Transverse colon (tissue), 4 donors: ENCODE data around the gene ACBD6. TPM values are rescaled to one million over a fixed set of nuclear protein-coding genes. Genes with fewer than 3 reads are reported as not detected.

Experiments
- DNase-seq: peaks from one replicate; pipeline ENCODE4 v3.0.0-alpha.2; 2019
- H3K27ac ChIP-seq, 4 donors: fragments of 200-600 bp; sonication (generic); 2 replicates each; pipeline ENCODE4 v1.5.1; 2016 to 2018; ENCODE audit warnings: inconsistent platforms in 4 of 4
- H3K27me3 ChIP-seq: fragments of 200-600 bp; sonication (generic); 2 replicates; pipeline ENCODE4 v1.5.1; 2017; ENCODE audit warnings: inconsistent platforms
- H3K36me3 ChIP-seq, 4 donors: fragments of 200-600 bp; sonication (generic); 2 replicates each; pipeline ENCODE4 v1.5.1; 2017 to 2019; ENCODE audit warnings: inconsistent platforms in 4 of 4
- H3K4me1 ChIP-seq, 4 donors: fragments of 200-600 bp; sonication (generic); 2 replicates each; pipeline ENCODE4 v1.5.1; 2017 to 2020; ENCODE audit warnings: inconsistent platforms in 4 of 4
- H3K4me3 ChIP-seq, 4 donors: fragments of 200-600 bp; sonication (generic); 1 replicate in 1 of 4; 2 replicates in 3 of 4; pipeline versions ENCODE4 v1.5.1 to v1.6.1; 2017 to 2019; ENCODE audit warnings: inconsistent platforms in 4 of 4
- H3K9me3 ChIP-seq, 2 donors: fragments of 200-600 bp; sonication (generic); 2 replicates each; pipeline ENCODE4 v1.5.1; 2017 to 2019; ENCODE audit warnings: inconsistent platforms in 2 of 2
- EP300 ChIP-seq: sonication (generic); formaldehyde crosslinking; IDR thresholded peaks from one replicate; pipeline ENCODE4 v1.6.1; 2017; ENCODE audit warnings: antibody characterized with exemption, low read depth
- POLR2A ChIP-seq: fragments of 450-650 bp; IDR thresholded peaks from one replicate; pipeline ENCODE4 v1.6.1; 2016; ENCODE audit warnings: antibody characterized with exemption, mild to moderate bottlenecking, moderate library complexity
- POLR2AphosphoS5 ChIP-seq, 3 donors: sonication (generic); formaldehyde crosslinking; IDR thresholded peaks; one replicate each; pipeline ENCODE4 v1.6.1; 2016; ENCODE audit warnings: antibody characterized with exemption in 3 of 3
- WGBS, 2 donors: methylation state at CpG; one replicate each; pipeline ENCODE4 v1.1.5; 2018; ENCODE audit warnings: low coverage in 1 of 2; 5-methylcytosine and 5-hydroxymethylcytosine counted together
- in situ Hi-C, 4 donors: fragments of 200-750 bp; cut with MboI; loops; one replicate each; pipeline versions ENCODE4 v1.15.0 to v1.15.1; 2017; ENCODE audit warnings: low sequenced_read_pairs in 3 of 4, low pct_ligation_motif_present in 1 of 4, low pct_unique_long_range_greater_than_20kb in 1 of 4
- intact Hi-C: fragments of 100-400 bp; cut with DNase I; formaldehyde crosslinking; loops from one replicate; pipeline ENCODE4 v1.15.1; 2023; ENCODE audit warnings: low total_unique reads
- total RNA-seq, 4 donors: library from RNA; depleted of rRNA; stranded (reverse); fragments of >200 nt; gene quantifications; one replicate each; pipeline ENCODE4 v1.1.0, GENCODE V29; 2016
- TF ChIP-seq, protein P1 (sequence below), 5 experiments: fragments of 200-600 bp in 3 of 5; fragments of 450-650 bp in 2 of 5; sonication (generic) in 3 of 5; IDR thresholded peaks; 1 replicate in 2 of 5; 2 replicates in 3 of 5; pipeline ENCODE4 v1.5.1; 2016 to 2017; ENCODE audit warnings: antibody characterized with exemption in 5 of 5, inconsistent platforms in 3 of 5, mild to moderate bottlenecking in 2 of 5, moderate library complexity in 1 of 5

ACBD6 gene
- total RNA-seq, 4 donors from 2014 or later, result 9.7 to 48.4 (median 38.6) TPM

DNA sequence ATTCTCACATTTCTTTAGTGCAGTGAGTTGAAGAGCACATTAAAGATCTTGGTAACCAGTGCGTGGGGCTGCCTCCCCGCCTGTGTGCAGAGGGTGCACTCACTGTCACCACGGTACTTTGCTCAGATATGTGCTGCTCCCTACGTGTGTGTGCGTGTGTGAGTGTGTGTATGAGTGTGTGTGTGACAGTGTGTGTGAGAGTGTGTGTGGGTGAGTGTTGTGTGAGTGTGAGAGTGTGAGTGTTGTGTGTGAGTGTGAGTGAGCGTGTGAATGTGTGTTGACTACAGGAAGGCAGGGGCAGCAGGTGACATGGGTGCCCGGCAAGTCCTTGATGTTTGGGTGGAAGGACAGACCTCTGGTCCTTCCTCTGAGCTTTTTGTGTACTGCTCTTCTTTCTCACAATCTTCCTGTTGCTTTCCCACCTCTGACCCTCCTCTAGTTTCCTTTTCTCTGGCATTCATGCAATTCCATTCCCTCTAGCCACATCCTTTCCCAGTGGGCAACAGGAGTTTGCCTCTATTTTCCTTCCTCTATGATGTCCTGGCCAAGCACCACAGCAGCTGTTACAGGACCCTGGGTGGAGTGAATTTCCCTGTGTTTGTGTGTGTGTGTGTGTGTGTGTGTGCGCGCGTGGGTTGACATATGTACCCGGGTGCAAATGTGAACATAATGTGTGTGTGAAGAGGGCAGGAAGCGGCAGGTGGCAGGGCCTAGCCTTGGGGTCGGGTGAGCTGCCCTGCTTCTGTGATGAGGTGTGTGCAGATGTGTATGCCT lies 252.5 kb downstream of the ACBD6 start:
- Histone ChIP-seq H3K27ac (no peak overlapping the region), H3K27me3 (peaks cover 18% of the 10 kb centered on the region), H3K4me3 (no peak overlapping the region), H3K36me3 (no peaks in the 10 kb centered on the region), H3K9me3 (no peaks in the 10 kb centered on the region), H3K4me1 (peaks cover 0 to 1% (median 0%) of the 10 kb centered on the region in 4 donors)
- TF ChIP-seq POLR2AphosphoS5 (IDR thresholded peaks at IDR 0.05) (no peak), POLR2A (no peak), EP300 (no peak)
- TF ChIP-seq, protein P1, sequence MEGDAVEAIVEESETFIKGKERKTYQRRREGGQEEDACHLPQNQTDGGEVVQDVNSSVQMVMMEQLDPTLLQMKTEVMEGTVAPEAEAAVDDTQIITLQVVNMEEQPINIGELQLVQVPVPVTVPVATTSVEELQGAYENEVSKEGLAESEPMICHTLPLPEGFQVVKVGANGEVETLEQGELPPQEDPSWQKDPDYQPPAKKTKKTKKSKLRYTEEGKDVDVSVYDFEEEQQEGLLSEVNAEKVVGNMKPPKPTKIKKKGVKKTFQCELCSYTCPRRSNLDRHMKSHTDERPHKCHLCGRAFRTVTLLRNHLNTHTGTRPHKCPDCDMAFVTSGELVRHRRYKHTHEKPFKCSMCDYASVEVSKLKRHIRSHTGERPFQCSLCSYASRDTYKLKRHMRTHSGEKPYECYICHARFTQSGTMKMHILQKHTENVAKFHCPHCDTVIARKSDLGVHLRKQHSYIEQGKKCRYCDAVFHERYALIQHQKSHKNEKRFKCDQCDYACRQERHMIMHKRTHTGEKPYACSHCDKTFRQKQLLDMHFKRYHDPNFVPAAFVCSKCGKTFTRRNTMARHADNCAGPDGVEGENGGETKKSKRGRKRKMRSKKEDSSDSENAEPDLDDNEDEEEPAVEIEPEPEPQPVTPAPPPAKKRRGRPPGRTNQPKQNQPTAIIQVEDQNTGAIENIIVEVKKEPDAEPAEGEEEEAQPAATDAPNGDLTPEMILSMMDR (IDR thresholded peaks at IDR 0.05), result no peak
- 63 to 87% methylated on average over 3 to 13 of the region's 13 CpGs for WGBS, 2 donors
- in situ Hi-C loops, result loop anchor here (5.0 to 25.0 kb wide), 5 partner anchors 165 to 237 kb away; no protein-coding TSS in a partner anchor
- intact Hi-C loops, result loop anchor here (10.0 kb wide), 1 partner anchor 225 kb away; no protein-coding TSS in a partner anchor
- DNase-seq, result no peak

DNA sequence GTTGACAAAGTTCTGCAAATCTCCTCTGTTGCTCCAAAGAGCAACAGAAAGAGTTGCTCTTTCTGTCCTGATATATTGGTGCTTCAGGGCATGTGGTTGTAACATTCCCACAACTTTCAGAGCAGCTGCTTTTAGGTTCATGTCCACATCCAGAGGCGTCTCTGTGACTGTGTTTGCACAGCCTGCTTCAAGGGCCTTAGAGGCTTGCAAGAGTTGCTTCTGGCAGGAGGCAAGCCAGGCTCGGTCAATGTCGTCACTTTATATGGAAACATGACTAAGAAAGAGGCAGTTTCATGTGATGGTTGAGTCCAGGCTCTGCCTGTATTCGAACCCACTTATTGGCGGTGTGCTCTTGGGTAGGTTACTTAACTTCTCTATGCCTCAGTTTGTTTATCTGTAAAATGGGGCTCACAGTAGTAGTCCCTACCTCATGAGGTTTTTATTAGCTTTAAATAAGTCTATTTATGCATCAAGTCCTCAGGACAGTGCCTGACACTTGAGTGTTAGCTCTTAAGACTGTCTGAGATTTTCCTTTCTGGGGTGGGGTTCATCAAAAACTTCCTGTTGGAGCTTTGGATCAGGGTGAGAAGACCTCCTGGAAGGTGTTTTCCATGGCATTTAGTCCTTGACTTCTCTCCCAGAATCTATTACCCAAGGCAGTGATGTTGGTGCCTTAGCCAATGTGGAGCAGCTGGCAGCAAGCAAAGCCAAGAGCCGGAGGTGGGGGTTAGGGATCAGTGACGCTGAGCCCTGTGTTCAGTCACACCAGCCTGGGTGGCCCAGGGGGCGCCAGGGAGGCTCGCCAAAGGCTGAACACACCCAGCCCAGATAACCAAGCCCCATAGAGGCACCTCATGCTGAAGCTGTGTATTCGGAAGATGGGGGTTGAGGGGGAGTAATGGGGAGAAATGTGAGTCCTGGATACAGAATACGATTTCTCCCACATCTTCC lies 253.4 kb downstream of the ACBD6 start:
- in situ Hi-C loops, result loop anchor here in 1 of 4 donors (10.0 kb wide), 1 partner anchor 236 kb away; no protein-coding TSS in a partner anchor
- Histone ChIP-seq H3K9me3 (no peaks in the 10 kb centered on the region), H3K36me3 (no peaks in the 10 kb centered on the region), H3K4me1 (peaks cover 0 to 6% (median 0%) of the 10 kb centered on the region in 4 donors), H3K27me3 (peaks cover 17% of the 10 kb centered on the region), H3K27ac (no peak overlapping the region), H3K4me3 (no peak overlapping the region)
- intact Hi-C loops, result no loop called here
- 64 to 66% methylated on average over 5 to 11 of the region's 11 CpGs for WGBS, 2 donors
- DNase-seq, result no peak
- no peak for TF ChIP-seq EP300
- no peak for TF ChIP-seq POLR2AphosphoS5 (IDR thresholded peaks at IDR 0.05)
- TF ChIP-seq, protein P1 (IDR thresholded peaks at IDR 0.05), result no peak
- no peak for TF ChIP-seq POLR2A

DNA sequence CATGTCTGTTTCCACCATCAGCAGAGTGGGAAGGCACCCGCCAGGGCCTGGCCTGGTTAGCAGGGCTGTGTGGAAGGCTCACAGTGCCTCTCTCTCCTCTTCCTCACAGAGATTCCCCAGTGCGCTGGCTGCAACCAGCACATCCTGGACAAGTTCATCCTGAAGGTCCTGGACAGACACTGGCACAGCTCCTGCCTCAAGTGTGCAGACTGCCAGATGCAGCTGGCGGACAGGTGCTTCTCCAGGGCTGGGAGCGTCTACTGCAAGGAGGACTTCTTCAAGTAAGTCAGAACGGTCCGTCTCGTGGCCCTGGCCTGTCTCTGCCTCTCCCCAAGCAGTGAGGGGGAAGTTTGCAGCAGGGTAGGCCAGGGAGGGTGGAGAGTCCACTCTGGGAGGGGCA lies 254.2 kb downstream of the ACBD6 start:
- TF ChIP-seq EP300 (no peak), POLR2A (no peak), POLR2AphosphoS5 (IDR thresholded peaks at IDR 0.05) (no peak)
- TF ChIP-seq, protein P1 (IDR thresholded peaks at IDR 0.05), result no peak
- intact Hi-C loops, result no loop called here
- Histone ChIP-seq H3K4me1 (peaks cover 0 to 6% (median 0%) of the 10 kb centered on the region in 4 donors), H3K4me3 (no peak overlapping the region), H3K9me3 (no peaks in the 10 kb centered on the region), H3K27me3 (peaks cover 17% of the 10 kb centered on the region), H3K36me3 (no peaks in the 10 kb centered on the region), H3K27ac (no peak overlapping the region)
- in situ Hi-C loops, result loop anchor here in 1 of 4 donors (10.0 kb wide), 1 partner anchor 237 kb away; no protein-coding TSS in a partner anchor
- no peak for DNase-seq
- 92 to 93% methylated on average over 3 to 6 of the region's 7 CpGs for WGBS, 2 donors

DNA sequence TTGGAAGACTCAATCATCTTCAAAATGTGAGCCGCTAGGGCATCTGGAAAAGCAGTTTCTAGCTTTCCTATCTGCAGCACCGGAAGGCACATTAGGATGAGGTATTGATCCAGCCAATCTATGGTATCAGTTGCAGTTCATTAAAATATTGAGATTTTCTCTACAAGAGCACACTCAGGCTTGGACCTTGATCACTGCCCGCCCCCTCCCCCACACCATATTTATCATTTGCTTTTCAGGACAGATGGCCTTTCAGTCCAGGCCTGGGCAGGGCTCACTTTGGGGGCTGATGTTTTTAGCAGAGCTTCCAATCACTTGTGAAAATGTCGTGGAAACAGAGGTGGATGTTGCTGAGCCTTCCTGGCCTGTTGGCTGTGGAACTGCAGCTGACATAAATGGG lies 254.8 kb downstream of the ACBD6 start:
- 94 to 100% methylated on average over 3 to 4 of the region's 4 CpGs for WGBS, 2 donors
- Histone ChIP-seq H3K27ac (no peak overlapping the region), H3K4me1 (peaks cover 0 to 6% (median 0%) of the 10 kb centered on the region in 4 donors), H3K9me3 (no peaks in the 10 kb centered on the region), H3K27me3 (peaks cover 20% of the 10 kb centered on the region), H3K36me3 (no peaks in the 10 kb centered on the region), H3K4me3 (no peak overlapping the region)
- TF ChIP-seq POLR2AphosphoS5 (IDR thresholded peaks at IDR 0.05) (no peak), EP300 (no peak), POLR2A (no peak)
- TF ChIP-seq, protein P1 (IDR thresholded peaks at IDR 0.05), result no peak
- in situ Hi-C loops (loop anchor here in 1 of 4 donors (10.0 kb wide), 1 partner anchor 237 kb away; no protein-coding TSS in a partner anchor), intact Hi-C loops (no loop called here)
- no peak for DNase-seq
